ENCODE results near the gene ASPM. TPM values are rescaled to one million over a fixed set of nuclear protein-coding genes. Genes with fewer than 3 reads are reported as not detected.

ASPM gene
- total and polyA plus RNA-seq, 9 of the 15 experiments (the other 6 are each of a cell fraction or from before 2014, with no cell fraction given): 22.7 to 84.4 (median 46.4) TPM

- peak; percentile 97 for TF ChIP-seq PRDM10 (IDR thresholded peaks at IDR 0.05; ENCODE audit: partially characterized antibody)
- TF ChIP-seq MYNN (IDR thresholded peaks at IDR 0.05): no peak
- no peak for TF ChIP-seq MYNN (CRISPR knock-in tag; IDR thresholded peaks at IDR 0.05)
- no peak for TF ChIP-seq ZNF77 (CRISPR knock-in tag; IDR thresholded peaks at IDR 0.05)
- TF ChIP-seq TGIF2 (CRISPR knock-in tag; IDR thresholded peaks at IDR 0.05): peak; percentile 47; the same call in 1 of the 2 replicates
- peak; percentile 83 for TF ChIP-seq POLR2H (tag; IDR thresholded peaks at IDR 0.05; ENCODE audit: low read depth)
- TF ChIP-seq ATF1 (CRISPR knock-in tag; IDR thresholded peaks at IDR 0.05): no peak
- peak; percentile 91 for TF ChIP-seq ATF1 (tag; IDR thresholded peaks at IDR 0.05)
- TF ChIP-seq GTF2B (IDR thresholded peaks at IDR 0.05; ENCODE audit: extremely low read depth, insufficient read length): peak; percentile 8
- no peak for TF ChIP-seq ZNF696 (CRISPR knock-in tag; conservative IDR thresholded peaks at IDR 0.05)
- TF ChIP-seq KLF1 (tag; IDR thresholded peaks at IDR 0.05): peak; percentile 27; the same call in 1 of the 2 replicates
- TF ChIP-seq RAD51 (IDR thresholded peaks at IDR 0.05; ENCODE audit: borderline replicate concordance, low read depth): peak; percentile 52; the same call in 1 of the 2 replicates
- TF ChIP-seq SREBF1 (IDR thresholded peaks at IDR 0.05; ENCODE audit: borderline replicate concordance, low read depth, low read length): no peak
- no peak for TF ChIP-seq ZKSCAN3 (CRISPR knock-in tag; IDR thresholded peaks at IDR 0.05)
- TF ChIP-seq ZNF282 (CRISPR knock-in tag; IDR thresholded peaks at IDR 0.05): no peak
- TF ChIP-seq SIRT6 (IDR thresholded peaks at IDR 0.05; ENCODE audit: low read depth, low read length): no peak
- peak; percentile 73 to 84; a peak in 3 of 4 replicates for TF ChIP-seq MNT (conservative IDR thresholded peaks at IDR 0.05)
- no peak for TF ChIP-seq ZNF75A (CRISPR knock-in tag; IDR thresholded peaks at IDR 0.05)
- TF ChIP-seq RBM14 (IDR thresholded peaks at IDR 0.05; ENCODE audit: borderline replicate concordance, insufficient read depth, low read depth, low read length): 0 out of 2 replicates have a peak, but pooled peaks have one; percentile 70
- TF ChIP-seq JUND (IDR thresholded peaks at IDR 0.05; ENCODE audit: borderline replicate concordance, low read depth, low read length): peak; percentile 20; the same call in 1 of the 2 replicates
- peak; percentile 21; the same call in 1 of the 3 replicates for TF ChIP-seq JUND (tag; IDR thresholded peaks at IDR 0.05; ENCODE audit: borderline replicate concordance, low read depth, low read length)
Measured at GRCh38 chr1:197146101-197147095, at the start of gene ASPM (continued).
